HEK293 (cell line): ENCODE measurements around the gene BIN1.

ENCODE experiments used
- CTCF ChIA-PET: fragments of 350-600 bp; formaldehyde crosslinking; extraction: SDS; loops from one replicate; lab custom pipeline; 2021; ENCODE audit warnings: antibody characterized with exemption; lab: Yijun Ruan, JAX
- POLR2A ChIA-PET: fragments of 300-600 bp; formaldehyde crosslinking; extraction: SDS; loops from one replicate; lab custom pipeline; 2020; ENCODE audit warnings: antibody characterized with exemption, inconsistent platforms; lab: Yijun Ruan, JAX
- H3K27ac ChIP-seq: fragments of 200-500 bp; sonication (Bioruptor generic); 2 replicates; pipeline ENCODE4 v1.5.1; 2014; ENCODE audit warnings: low read depth, low read length, control low read depth, inconsistent platforms; ENCODE audit errors: extremely low read depth
- H3K36me3 ChIP-seq, 2 experiments: fragments of 200-500 bp in 1 of 2; sonication (Bioruptor generic) in 1 of 2; 1 replicate in 1 of 2; 2 replicates in 1 of 2; pipeline ENCODE4 v1.5.1; 2014 to 2017; ENCODE audit warnings: inconsistent platforms in 2 of 2, low read length in 2 of 2; ENCODE audit not compliant: control insufficient read depth in 2 of 2, insufficient read depth in 1 of 2
- H3K4me1 ChIP-seq: fragments of 200-500 bp; sonication (Bioruptor generic); 2 replicates; pipeline ENCODE4 v1.5.1; 2014; ENCODE audit warnings: mild to moderate bottlenecking, low read length, inconsistent platforms; ENCODE audit not compliant: control insufficient read depth, insufficient read depth
- H3K4me3 ChIP-seq: 2 replicates; pipeline ENCODE4 v1.5.1; 2011; ENCODE audit warnings: low read depth, mild to moderate bottlenecking, control low read depth, low read length, moderate library complexity
- H3K9me3 ChIP-seq: fragments of 200-500 bp; sonication (Bioruptor generic); 2 replicates; pipeline ENCODE4 v1.5.1; 2014; ENCODE audit warnings: low read depth, low read length, inconsistent platforms; ENCODE audit not compliant: control insufficient read depth, insufficient read depth
- FEZF1 ChIP-seq: fragments of 450-650 bp; formaldehyde crosslinking; IDR thresholded peaks from 2 replicates; pipeline ENCODE4 v1.5.1; 2016; ENCODE audit warnings: missing biosample characterization, missing genetic modification characterization
- HOXA7 ChIP-seq: sonication (generic); formaldehyde crosslinking; IDR thresholded peaks from 2 replicates; pipeline ENCODE4 v1.8.1; 2022; ENCODE audit warnings: missing genetic modification reagents, borderline replicate concordance
- HOXC10 ChIP-seq: sonication (generic); formaldehyde crosslinking; IDR thresholded peaks from 2 replicates; pipeline ENCODE4 v1.8.1; 2023; ENCODE audit warnings: mild to moderate bottlenecking, missing genetic modification reagents
- KLF9 ChIP-seq: fragments of 450-650 bp; formaldehyde crosslinking; IDR thresholded peaks from 2 replicates; pipeline ENCODE4 v1.5.1; 2016; ENCODE audit warnings: missing biosample characterization, missing genetic modification characterization, low read depth
- OSR2 ChIP-seq: fragments of 450-650 bp; formaldehyde crosslinking; IDR thresholded peaks from 2 replicates; pipeline ENCODE4 v1.5.1; 2016; ENCODE audit warnings: missing biosample characterization, missing genetic modification characterization
- OVOL3 ChIP-seq: fragments of 450-650 bp; formaldehyde crosslinking; IDR thresholded peaks from 2 replicates; pipeline ENCODE4 v1.5.1; 2016; ENCODE audit warnings: missing biosample characterization, missing genetic modification characterization
- PATZ1 ChIP-seq: fragments of 450-650 bp; formaldehyde crosslinking; IDR thresholded peaks from 2 replicates; pipeline ENCODE4 v1.5.1; 2016; ENCODE audit warnings: missing biosample characterization, missing genetic modification characterization
- SCRT1 ChIP-seq: fragments of 450-650 bp; formaldehyde crosslinking; IDR thresholded peaks from 2 replicates; pipeline ENCODE4 v1.5.1; 2016; ENCODE audit warnings: missing biosample characterization, missing genetic modification characterization, borderline replicate concordance
- SCRT2 ChIP-seq: fragments of 450-650 bp; formaldehyde crosslinking; IDR thresholded peaks from 2 replicates; pipeline ENCODE4 v1.5.1; 2016; ENCODE audit warnings: missing biosample characterization, missing genetic modification characterization
- TRIM28 ChIP-seq: IDR thresholded peaks from 2 replicates; pipeline ENCODE4 v1.6.1; 2011; ENCODE audit warnings: low read length, control low read depth, borderline replicate concordance
- ZBTB21 ChIP-seq: fragments of 450-650 bp; formaldehyde crosslinking; IDR thresholded peaks from 2 replicates; pipeline ENCODE4 v1.5.1; 2017; ENCODE audit warnings: missing biosample characterization, missing genetic modification characterization
- ZBTB7A ChIP-seq: fragments of 450-650 bp; formaldehyde crosslinking; IDR thresholded peaks from 2 replicates; pipeline ENCODE4 v1.5.1; 2016; ENCODE audit warnings: low read depth, missing biosample characterization, missing genetic modification characterization
- ZFP37 ChIP-seq: fragments of 450-650 bp; formaldehyde crosslinking; IDR thresholded peaks from 2 replicates; pipeline ENCODE4 v1.5.1; 2016; ENCODE audit warnings: missing biosample characterization, missing genetic modification characterization
- ZNF2 ChIP-seq: fragments of 450-650 bp; formaldehyde crosslinking; IDR thresholded peaks from 2 replicates; pipeline ENCODE4 v1.5.1; 2016; ENCODE audit warnings: missing biosample characterization, missing genetic modification characterization
- ZNF48 ChIP-seq: fragments of 450-650 bp; formaldehyde crosslinking; IDR thresholded peaks from 2 replicates; pipeline ENCODE4 v1.5.1; 2016; ENCODE audit warnings: missing biosample characterization, missing genetic modification characterization
- ZNF561 ChIP-seq: fragments of 450-650 bp; IDR thresholded peaks from 2 replicates; pipeline ENCODE4 v1.5.1; 2018; ENCODE audit warnings: missing biosample characterization, missing genetic modification characterization, borderline replicate concordance
- ZNF596 ChIP-seq: fragments of 450-650 bp; IDR thresholded peaks from 2 replicates; pipeline ENCODE4 v1.5.0; 2018; ENCODE audit warnings: missing biosample characterization, mild to moderate bottlenecking, missing genetic modification characterization, moderate library complexity
- ZNF600 ChIP-seq: fragments of 450-650 bp; formaldehyde crosslinking; IDR thresholded peaks from 2 replicates; pipeline ENCODE4 v1.5.1; 2016; ENCODE audit warnings: missing biosample characterization, missing genetic modification characterization
- ZNF658 ChIP-seq: fragments of 450-650 bp; formaldehyde crosslinking; IDR thresholded peaks from 2 replicates; pipeline ENCODE4; 2016; ENCODE audit warnings: missing biosample characterization, missing genetic modification characterization
- ZNF677 ChIP-seq: fragments of 450-650 bp; IDR thresholded peaks from 2 replicates; pipeline ENCODE4 v1.5.0; 2018; ENCODE audit warnings: missing biosample characterization, mild to moderate bottlenecking, missing genetic modification characterization, moderate library complexity
- ZNF692 ChIP-seq: fragments of 450-650 bp; formaldehyde crosslinking; IDR thresholded peaks from 2 replicates; pipeline ENCODE4 v1.5.1; 2016; ENCODE audit warnings: missing biosample characterization, missing genetic modification characterization
- ZNF747 ChIP-seq: fragments of 450-650 bp; formaldehyde crosslinking; IDR thresholded peaks from 2 replicates; pipeline ENCODE4 v1.5.1; 2016; ENCODE audit warnings: missing biosample characterization, missing genetic modification characterization
- TF ChIP-seq, protein P1 (sequence below): fragments of 450-650 bp; formaldehyde crosslinking; IDR thresholded peaks from 2 replicates; pipeline ENCODE4 v1.5.1; 2016; ENCODE audit warnings: missing biosample characterization, missing genetic modification characterization
- TF ChIP-seq, protein P2 (sequence below): fragments of 450-650 bp; formaldehyde crosslinking; IDR thresholded peaks from 2 replicates; pipeline ENCODE4 v1.5.1; 2017; ENCODE audit warnings: missing biosample characterization, missing genetic modification characterization

The BIN1 gene

GRCh38 chr2:127097471-127097765 lies 9.5 kb downstream of the BIN1 start:
- POLR2A ChIA-PET: no interaction called here
- Histone ChIP-seq H3K4me1 (0 out of 2 replicates have a peak, but pooled peaks cover 5% of the 10 kb centered on the region), H3K36me3 (no peaks in the 10 kb centered on the region), H3K9me3 (no peaks in the 10 kb centered on the region), H3K4me3 (no peak overlapping the region)
- TF ChIP-seq OVOL3 (tag by site-specific recombination): no peak
- TF ChIP-seq SCRT1: peak; percentile 71
- TF ChIP-seq SCRT2 (tag by site-specific recombination): peak; percentile 82
- TF ChIP-seq, all 188 proteins: peak for 2
- H3K27ac ChIP-seq: no peak overlapping the region
- CTCF ChIA-PET: no interaction called here

DNA sequence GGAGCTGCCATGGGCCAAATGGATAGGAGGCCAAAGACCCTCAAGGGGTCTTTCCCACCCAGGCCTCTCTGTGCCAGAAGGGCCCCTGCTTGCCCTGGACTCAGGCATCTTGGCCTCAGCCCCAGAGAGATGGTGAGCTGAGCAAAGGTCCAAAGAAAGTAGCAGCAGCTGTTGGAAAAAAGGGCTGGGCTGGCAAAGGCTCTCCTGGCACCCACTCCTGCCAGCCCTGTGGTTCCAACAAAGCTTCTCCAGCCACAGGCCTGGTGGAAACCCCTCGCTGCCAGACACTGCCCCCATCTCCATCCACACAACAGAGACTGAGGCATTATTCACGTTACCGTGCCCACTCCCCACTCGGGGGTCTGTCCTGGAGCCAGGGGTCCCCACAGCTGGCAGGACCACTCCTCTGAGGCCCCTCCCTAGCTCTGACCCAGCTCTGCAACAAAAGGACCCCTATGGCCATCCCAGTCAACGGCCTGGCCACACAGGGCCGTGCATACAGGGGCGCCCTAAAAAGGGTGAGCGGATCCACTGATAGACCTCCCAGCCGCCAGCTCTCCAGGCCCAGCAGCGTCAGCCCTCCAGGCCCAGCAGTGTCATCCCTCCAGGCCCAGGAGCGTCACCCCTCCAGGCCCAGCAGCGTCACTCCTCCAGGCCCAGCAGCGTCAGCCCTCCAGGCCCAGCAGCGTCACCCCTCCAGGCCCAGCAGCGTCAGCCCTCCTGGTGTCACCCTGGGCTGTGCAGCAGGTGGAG lies 10.1 kb downstream of the BIN1 start:
- no peak overlapping the region for H3K4me3 ChIP-seq
- ChIA-PET POLR2A (no interaction called here), CTCF (interaction anchor here (0.9 kb wide), 1 partner anchor 10 kb away, joined by 3 read pairs; the partner anchor contains the start of gene BIN1)
- H3K27ac ChIP-seq: no peak overlapping the region
- H3K9me3 ChIP-seq: no peaks in the 10 kb centered on the region
- H3K4me1 ChIP-seq: 0 out of 2 replicates have a peak, but pooled peaks cover 5% of the 10 kb centered on the region
- TF ChIP-seq HOXC10 (CRISPR knock-in tag) (no peak), ZNF48 (tag by site-specific recombination) (no peak), ZNF596 (tag by site-specific recombination) (no peak), ZNF600 (no peak), ZNF658 (tag by site-specific recombination) (no peak), ZNF677 (tag by site-specific recombination) (no peak), ZNF747 (tag by site-specific recombination) (no peak), ZNF561 (no peak), ZBTB7A (tag by site-specific recombination) (no peak), TRIM28 (no peak), ZBTB21 (tag by site-specific recombination) (no peak)
- TF ChIP-seq, protein P1, sequence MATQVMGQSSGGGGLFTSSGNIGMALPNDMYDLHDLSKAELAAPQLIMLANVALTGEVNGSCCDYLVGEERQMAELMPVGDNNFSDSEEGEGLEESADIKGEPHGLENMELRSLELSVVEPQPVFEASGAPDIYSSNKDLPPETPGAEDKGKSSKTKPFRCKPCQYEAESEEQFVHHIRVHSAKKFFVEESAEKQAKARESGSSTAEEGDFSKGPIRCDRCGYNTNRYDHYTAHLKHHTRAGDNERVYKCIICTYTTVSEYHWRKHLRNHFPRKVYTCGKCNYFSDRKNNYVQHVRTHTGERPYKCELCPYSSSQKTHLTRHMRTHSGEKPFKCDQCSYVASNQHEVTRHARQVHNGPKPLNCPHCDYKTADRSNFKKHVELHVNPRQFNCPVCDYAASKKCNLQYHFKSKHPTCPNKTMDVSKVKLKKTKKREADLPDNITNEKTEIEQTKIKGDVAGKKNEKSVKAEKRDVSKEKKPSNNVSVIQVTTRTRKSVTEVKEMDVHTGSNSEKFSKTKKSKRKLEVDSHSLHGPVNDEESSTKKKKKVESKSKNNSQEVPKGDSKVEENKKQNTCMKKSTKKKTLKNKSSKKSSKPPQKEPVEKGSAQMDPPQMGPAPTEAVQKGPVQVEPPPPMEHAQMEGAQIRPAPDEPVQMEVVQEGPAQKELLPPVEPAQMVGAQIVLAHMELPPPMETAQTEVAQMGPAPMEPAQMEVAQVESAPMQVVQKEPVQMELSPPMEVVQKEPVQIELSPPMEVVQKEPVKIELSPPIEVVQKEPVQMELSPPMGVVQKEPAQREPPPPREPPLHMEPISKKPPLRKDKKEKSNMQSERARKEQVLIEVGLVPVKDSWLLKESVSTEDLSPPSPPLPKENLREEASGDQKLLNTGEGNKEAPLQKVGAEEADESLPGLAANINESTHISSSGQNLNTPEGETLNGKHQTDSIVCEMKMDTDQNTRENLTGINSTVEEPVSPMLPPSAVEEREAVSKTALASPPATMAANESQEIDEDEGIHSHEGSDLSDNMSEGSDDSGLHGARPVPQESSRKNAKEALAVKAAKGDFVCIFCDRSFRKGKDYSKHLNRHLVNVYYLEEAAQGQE: no peak
- TF ChIP-seq, protein P2, sequence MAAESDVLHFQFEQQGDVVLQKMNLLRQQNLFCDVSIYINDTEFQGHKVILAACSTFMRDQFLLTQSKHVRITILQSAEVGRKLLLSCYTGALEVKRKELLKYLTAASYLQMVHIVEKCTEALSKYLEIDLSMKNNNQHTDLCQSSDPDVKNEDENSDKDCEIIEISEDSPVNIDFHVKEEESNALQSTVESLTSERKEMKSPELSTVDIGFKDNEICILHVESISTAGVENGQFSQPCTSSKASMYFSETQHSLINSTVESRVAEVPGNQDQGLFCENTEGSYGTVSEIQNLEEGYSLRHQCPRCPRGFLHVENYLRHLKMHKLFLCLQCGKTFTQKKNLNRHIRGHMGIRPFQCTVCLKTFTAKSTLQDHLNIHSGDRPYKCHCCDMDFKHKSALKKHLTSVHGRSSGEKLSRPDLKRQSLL: no peak
- TF ChIP-seq, all 188 proteins: peak for 0
- H3K36me3 ChIP-seq: no peaks in the 10 kb centered on the region

- no peaks in the 10 kb centered on the region for H3K36me3 ChIP-seq
- H3K4me1 ChIP-seq: 0 out of 2 replicates have a peak, but pooled peaks cover 5% of the 10 kb centered on the region
- no peak overlapping the region for H3K27ac ChIP-seq
- H3K4me3 ChIP-seq: no peak overlapping the region
- ChIA-PET POLR2A (no interaction called here), CTCF (interaction anchor here (0.6 to 0.9 kb wide), 2 partner anchors 11 to 95 kb away, joined by 3 read pairs; partner anchors contain the start of gene BIN1)
- TF ChIP-seq ZNF2 (tag by site-specific recombination) (no peak), HOXA7 (no peak), ZBTB7A (tag by site-specific recombination) (no peak), PATZ1 (tag by site-specific recombination) (no peak), OVOL3 (tag by site-specific recombination) (no peak), FEZF1 (tag by site-specific recombination) (no peak), ZNF692 (tag by site-specific recombination) (no peak), OSR2 (tag by site-specific recombination) (no peak), KLF9 (tag by site-specific recombination) (no peak), ZFP37 (tag by site-specific recombination) (no peak)
- H3K9me3 ChIP-seq: no peaks in the 10 kb centered on the region
These were observed 10.7 kb downstream of the BIN1 start for GRCh38 chr2:127096280-127096679.
